IMR-90 (cell line): ENCODE measurements around the gene PAK4. TPM values are rescaled to one million over a fixed set of nuclear protein-coding genes. Genes with fewer than 3 reads are reported as not detected.

ENCODE experiments used
- ATAC-seq: fragments of 200-7000 bp; cut with Tn5 transposase; 2 replicates; pipeline ENCODE4 v1.9.1; 2020; ENCODE audit warnings: low read depth, mild to moderate bottlenecking, moderate library complexity
- BruUV-seq: library from RNA; stranded (reverse); fragments of 400-500 nt; replicated peaks from 2 replicates; lab custom pipeline; 2021; lab: Mats Ljungman, UMichigan
- CTCF ChIA-PET: fragments of 300-600 bp; formaldehyde crosslinking; extraction: SDS; loops from one replicate; lab custom pipeline; 2021; ENCODE audit warnings: antibody characterized with exemption; lab: Yijun Ruan, JAX
- POLR2A ChIA-PET: fragments of 300-600 bp; sonication (Branson Sonifier 250); formaldehyde crosslinking; loops from one replicate; lab custom pipeline; 2022; ENCODE audit warnings: antibody characterized with exemption; ENCODE audit not compliant: unreplicated experiment; lab: Charles Lee
- DNase-seq: peaks from one replicate; pipeline ENCODE4 v3.0.0; 2013
- H2AFZ ChIP-seq: replicated peaks from 2 replicates; pipeline ENCODE3; 2013; ENCODE audit warnings: low read length, mild to moderate bottlenecking; ENCODE audit not compliant: poor library complexity
- H2AK5ac ChIP-seq: 2 replicates; pipeline ENCODE4 v1.6.1; 2013; ENCODE audit warnings: low read depth, low read length, inconsistent platforms
- H2AK9ac ChIP-seq: replicated peaks from 2 replicates; pipeline ENCODE3; 2013; ENCODE audit warnings: mild to moderate bottlenecking, low read depth, low read length, moderate library complexity; ENCODE audit not compliant: poor library complexity
- H2BK120ac ChIP-seq: 2 replicates; pipeline ENCODE4 v1.6.1; 2013; ENCODE audit warnings: low read depth, low read length, inconsistent platforms
- H2BK15ac ChIP-seq: 3 replicates; pipeline ENCODE4 v1.6.1; 2013; ENCODE audit warnings: low read depth, low read length, inconsistent platforms
- H2BK20ac ChIP-seq: 2 replicates; pipeline ENCODE4 v1.6.1; 2013; ENCODE audit warnings: low read depth, mild to moderate bottlenecking, inconsistent platforms, low read length, moderate library complexity
- H2BK5ac ChIP-seq: 2 replicates; pipeline ENCODE4 v1.6.1; 2013; ENCODE audit warnings: mild to moderate bottlenecking, low read depth, low read length, inconsistent platforms; ENCODE audit not compliant: poor library complexity, severe bottlenecking
- H3K14ac ChIP-seq: replicated peaks from 2 replicates; pipeline ENCODE4 v1.6.1; 2013; ENCODE audit warnings: low read depth, low read length, inconsistent platforms
- H3K18ac ChIP-seq: 2 replicates; pipeline ENCODE4 v1.6.1; 2013; ENCODE audit warnings: low read depth, low read length, control low read depth
- H3K23ac ChIP-seq: 2 replicates; pipeline ENCODE4 v1.6.1; 2013; ENCODE audit warnings: low read depth, low read length, inconsistent platforms
- H3K27ac ChIP-seq: 2 replicates; pipeline ENCODE4 v1.5.1; 2013; ENCODE audit warnings: mild to moderate bottlenecking, control low read depth, low read length; ENCODE audit not compliant: insufficient read depth
- H3K27me3 ChIP-seq: 2 replicates; pipeline ENCODE4 v1.6.1; 2013; ENCODE audit warnings: low read length; ENCODE audit not compliant: control insufficient read depth, insufficient read depth
- H3K36me3 ChIP-seq: 2 replicates; pipeline ENCODE4 v1.6.1; 2013; ENCODE audit warnings: low read length, mixed read lengths; ENCODE audit not compliant: control insufficient read depth, insufficient read depth
- H3K4ac ChIP-seq: 2 replicates; pipeline ENCODE4 v1.6.1; 2013; ENCODE audit warnings: low read depth, low read length, inconsistent platforms
- H3K4me1 ChIP-seq: 2 replicates; pipeline ENCODE4 v1.6.1; 2013; ENCODE audit warnings: low read length, mixed read lengths; ENCODE audit not compliant: control insufficient read depth, insufficient read depth
- H3K4me2 ChIP-seq: 2 replicates; pipeline ENCODE4 v1.6.1; 2013; ENCODE audit warnings: low read depth, mild to moderate bottlenecking, control low read depth, low read length, moderate library complexity
- H3K4me3 ChIP-seq: 2 replicates; pipeline ENCODE4 v1.5.1; 2013; ENCODE audit warnings: low read depth, mild to moderate bottlenecking, control low read depth, low read length, moderate library complexity; ENCODE audit not compliant: insufficient read depth
- H3K56ac ChIP-seq: 2 replicates; pipeline ENCODE4 v1.6.1; 2013; ENCODE audit warnings: low read length, inconsistent platforms; ENCODE audit not compliant: insufficient read depth; ENCODE audit errors: extremely low read depth
- H3K79me1 ChIP-seq, 2 experiments: 2 replicates each; pipeline ENCODE4 v1.6.1; 2013; ENCODE audit warnings: low read length in 2 of 2, inconsistent platforms in 1 of 2, low read depth in 1 of 2
- H3K9ac ChIP-seq: 2 replicates; pipeline ENCODE4 v1.6.1; 2013; ENCODE audit warnings: low read depth, low read length, control low read depth
- H3K9me1 ChIP-seq: 2 replicates; pipeline ENCODE4 v1.6.1; 2013; ENCODE audit warnings: low read length, inconsistent platforms; ENCODE audit not compliant: insufficient read depth
- H3K9me3 ChIP-seq: 2 replicates; pipeline ENCODE4 v1.6.1; 2013; ENCODE audit warnings: low read length; ENCODE audit not compliant: control insufficient read depth, insufficient read depth
- H4K20me1 ChIP-seq: 2 replicates; pipeline ENCODE4 v1.6.1; 2013; ENCODE audit warnings: low read length, inconsistent platforms; ENCODE audit not compliant: insufficient read depth
- H4K5ac ChIP-seq: 2 replicates; pipeline ENCODE4 v1.6.1; 2013; ENCODE audit warnings: mild to moderate bottlenecking, low read depth, low read length, control low read depth
- H4K8ac ChIP-seq, 2 experiments: 2 replicates each; pipeline ENCODE4 v1.6.1; 2013; ENCODE audit warnings: low read depth in 2 of 2, low read length in 2 of 2, control low read depth in 1 of 2, inconsistent platforms in 1 of 2
- H4K91ac ChIP-seq: 2 replicates; pipeline ENCODE4 v1.6.1; 2013; ENCODE audit warnings: low read depth, low read length, inconsistent platforms; ENCODE audit not compliant: insufficient read depth
- CTCF ChIP-seq: conservative IDR thresholded peaks from 2 replicates; pipeline ENCODE4 v1.5.1; 2012; ENCODE audit warnings: mild to moderate bottlenecking, low read depth, low read length, improper control_type of control experiment
- ELK1 ChIP-seq: fragments of 150-350 bp; IDR thresholded peaks from 2 replicates; pipeline ENCODE4 v1.6.1; 2016; ENCODE audit warnings: low read depth, mild to moderate bottlenecking, low read length, moderate library complexity, borderline replicate concordance
- MAFK ChIP-seq: IDR thresholded peaks from 2 replicates; pipeline ENCODE4 v1.6.1; 2012; ENCODE audit warnings: low read depth, low read length, improper control_type of control experiment
- POLR2A ChIP-seq: IDR thresholded peaks from 2 replicates; pipeline ENCODE4 v1.6.1; 2012; ENCODE audit warnings: mild to moderate bottlenecking, low read depth, low read length
- RFX5 ChIP-seq: IDR thresholded peaks from 2 replicates; pipeline ENCODE4 v1.8.0; 2012; ENCODE audit warnings: low read depth, mild to moderate bottlenecking, low read length, moderate library complexity
- SMC3 ChIP-seq: fragments of 150-350 bp; IDR thresholded peaks from 2 replicates; pipeline ENCODE4 v1.6.1; 2016; ENCODE audit warnings: low read depth, mild to moderate bottlenecking, antibody characterized with exemption, low read length, moderate library complexity
- WGBS, 2 experiments: methylation state at CpG; one replicate each; pipeline versions ENCODE4 v1.1.5 to v1.1.7; 2013; ENCODE audit warnings: missing lambda C conversion rate in 2 of 2; ENCODE audit not compliant: insufficient read length in 1 of 2; ENCODE audit errors: extremely low coverage in 2 of 2; 5-methylcytosine and 5-hydroxymethylcytosine counted together
- dilution Hi-C: fragments of 300-500 bp; cut with HindIII; formaldehyde crosslinking; loops from one replicate; pipeline ENCODE4 v1.14.3; 2018; ENCODE audit warnings: low sequenced_read_pairs; ENCODE audit not compliant: unreplicated experiment
- in situ Hi-C: fragments of 300-500 bp; cut with MboI; formaldehyde crosslinking; loops from 3 replicates; pipeline ENCODE4 v1.14.3; 2019; ENCODE audit warnings: low sequenced_read_pairs, inconsistent platforms, mixed read lengths
- intact Hi-C: fragments of 100-400 bp; cut with micrococcal nuclease; formaldehyde crosslinking; loops from 2 replicates; pipeline ENCODE4 v1.10.0; 2022
- polyA plus RNA-seq, 3 experiments: library from polyadenylated mRNA; depleted of rRNA; stranded (reverse); fragments of >200 nt; gene quantifications; 2 replicates each; pipeline ENCODE4 v1.2.3, GENCODE V29; 2012; ENCODE audit warnings: low replicate concordance in 1 of 3
- total RNA-seq: library from RNA; depleted of rRNA; stranded (reverse); fragments of >200 nt; gene quantifications from 2 replicates; pipeline ENCODE4 v1.2.3, GENCODE V29; 2012

Gene PAK4
- total and polyA plus RNA-seq, 2 of the 4 experiments (the other 2 are of a cell fraction): 2.0 to 27.2 TPM

DNA sequence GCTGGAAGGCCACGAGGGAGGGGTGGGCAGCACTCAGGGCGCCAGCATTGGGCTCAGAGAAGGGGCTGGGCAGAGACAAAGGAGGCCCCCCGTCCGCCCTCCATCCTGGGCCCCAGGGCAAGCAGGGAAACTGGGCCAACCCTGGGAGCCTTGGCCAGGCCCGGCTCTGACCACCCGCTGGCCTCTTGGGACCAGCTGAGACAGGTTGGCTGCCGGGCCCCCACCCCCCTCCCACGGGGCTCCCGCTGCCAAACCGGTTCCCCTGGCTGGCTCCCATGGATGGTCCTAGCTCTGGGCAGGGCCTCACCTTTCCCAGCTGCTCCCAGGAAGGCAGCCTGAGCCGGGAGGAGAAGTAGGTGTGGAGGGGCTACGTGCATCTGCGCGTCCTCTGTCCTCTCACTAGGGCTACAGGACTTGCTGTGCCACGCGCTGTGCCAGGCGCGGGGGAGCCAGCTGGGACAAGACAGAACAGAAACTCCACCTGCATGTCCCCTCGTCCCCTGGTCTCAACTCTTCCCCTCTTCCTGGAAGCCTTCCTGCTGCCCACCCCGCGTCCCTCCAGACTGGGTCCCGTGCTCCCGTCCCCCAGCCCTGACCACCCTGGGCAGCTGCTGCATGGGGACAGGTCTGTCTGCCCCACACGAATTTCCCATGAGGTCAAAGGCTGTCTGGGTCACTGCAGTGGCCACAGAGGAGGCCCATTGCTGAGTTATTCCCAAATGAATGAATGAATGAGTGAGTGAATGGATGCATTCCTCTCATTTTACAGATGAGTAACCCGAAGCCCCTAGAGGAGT lies 42.1 kb downstream of the PAK4 start:
- intact Hi-C loops: no loop called here
- CTCF ChIA-PET: no interaction called here

More for the DNA sequence above, 42.1 kb downstream of the PAK4 start:
- no peak overlapping the region for H3K23ac ChIP-seq
- H3K4ac ChIP-seq: no peak overlapping the region
- no peak overlapping the region for H2AK9ac ChIP-seq
- in situ Hi-C loops: no loop called here
- H4K8ac ChIP-seq: no peak overlapping the region
- peaks cover 22% of the 10 kb centered on the region for H3K36me3 ChIP-seq
- peak overlapping the region; percentile 14 for H2AFZ ChIP-seq
- ATAC-seq: no peak
- DNase-seq: no peak
- no peak overlapping the region for H3K9ac ChIP-seq
- no peak overlapping the region for H3K4me3 ChIP-seq
- no peak overlapping the region for H2BK120ac ChIP-seq
- H3K79me1 ChIP-seq: peaks cover 11 to 45% of the 10 kb centered on the region in 2 experiments
- 90% methylated on average over 5 of the region's 25 CpGs; no CpG with 5 or more reads in 1 of the 2 experiments for WGBS, 2 experiments
- H3K27me3 ChIP-seq: no peaks in the 10 kb centered on the region
- H3K27ac ChIP-seq: no peak overlapping the region
- no peaks in the 10 kb centered on the region for H3K9me3 ChIP-seq
- H2AK5ac ChIP-seq: no peak overlapping the region
- no peak overlapping the region for H2BK5ac ChIP-seq
- no TSS peak for BruUV-seq
- no peak overlapping the region for H3K18ac ChIP-seq
- H3K9me1 ChIP-seq: peaks cover 6% of the 10 kb centered on the region; the same call in 1 of the 2 replicates
- no peaks in the 10 kb centered on the region for H3K4me1 ChIP-seq
- H3K14ac ChIP-seq: no peak overlapping the region
- POLR2A ChIA-PET: interaction anchor here (0.6 kb wide), 1 partner anchor 8 kb away, joined by 3 read pairs; no protein-coding TSS in a partner anchor
- no peak overlapping the region for H2BK15ac ChIP-seq
- H4K91ac ChIP-seq: no peak overlapping the region
- no peak overlapping the region for H3K4me2 ChIP-seq
- no peak overlapping the region for H2BK20ac ChIP-seq
- H3K56ac ChIP-seq: no peak overlapping the region
- TF ChIP-seq POLR2A (no peak), SMC3 (no peak), MAFK (no peak), ELK1 (no peak), CTCF (no peak), RFX5 (no peak)
- peaks cover 29% of the 10 kb centered on the region for H4K20me1 ChIP-seq
- H4K5ac ChIP-seq: no peak overlapping the region
- dilution Hi-C loops: no loop called here
